EH (cell line): ENCODE data around the gene SPATA7.
A peak's percentile ranks its signal among the peaks of the same experiment; 100 is the strongest.

Experiments used
- DNase-seq: peaks from one replicate; pipeline ENCODE4 v3.0.0-alpha.2; 2015; ENCODE audit warnings: low read depth

The SPATA7 gene

GRCh38 chr14:88417594-88417993 is 32.1 kb downstream of the SPATA7 start:
- no peak for DNase-seq

GRCh38 chr14:88420187-88420586 is 34.7 kb downstream of the SPATA7 start:
- no peak for DNase-seq

GRCh38 chr14:88421286-88421685 is 35.8 kb downstream of the SPATA7 start:
- peak; percentile 79 for DNase-seq

GRCh38 chr14:88422047-88422446 is 36.6 kb downstream of the SPATA7 start:
- DNase-seq = peak; percentile 11

- DNase-seq = peak; percentile 82
Measured at GRCh38 chr14:88422919-88423650, 37.6 kb downstream of the SPATA7 start.

GRCh38 chr14:88424573-88424972 is 39.1 kb downstream of the SPATA7 start:
- DNase-seq = peak; percentile 67

- peak; percentile 84 for DNase-seq
Measured at GRCh38 chr14:88426271-88426670, 40.8 kb downstream of the SPATA7 start.

GRCh38 chr14:88430976-88431375 is 45.5 kb downstream of the SPATA7 start:
- DNase-seq = no peak

- DNase-seq = no peak
Measured at GRCh38 chr14:88437658-88438057, 52.2 kb downstream of the SPATA7 start.

- DNase-seq = no peak
Measured at GRCh38 chr14:88439088-88439487, 53.6 kb downstream of the SPATA7 start.

- no peak for DNase-seq
Measured at GRCh38 chr14:88452231-88452630, 66.8 kb downstream of the SPATA7 start.

GRCh38 chr14:88454886-88455285 is 69.4 kb downstream of the SPATA7 start:
- peak; percentile 39 for DNase-seq

GRCh38 chr14:88463318-88463717 is 77.9 kb downstream of the SPATA7 start:
- peak; percentile 21 for DNase-seq

GRCh38 chr14:88468406-88468805 is 82.9 kb downstream of the SPATA7 start:
- peak; percentile 95 for DNase-seq

- peak; percentile 63 for DNase-seq
Measured at GRCh38 chr14:88470542-88471440, 85.3 kb downstream of the SPATA7 start.

GRCh38 chr14:88473791-88474190 is 88.3 kb downstream of the SPATA7 start:
- DNase-seq = no peak

- DNase-seq = peak; percentile 40
Measured at GRCh38 chr14:88476214-88476774, 90.8 kb downstream of the SPATA7 start.

- DNase-seq = no peak
Measured at GRCh38 chr14:88476825-88477224, 91.4 kb downstream of the SPATA7 start.

- DNase-seq = peak; percentile 33
Measured at GRCh38 chr14:88477513-88478250, 92.2 kb downstream of the SPATA7 start.

- no peak for DNase-seq
Measured at GRCh38 chr14:88478931-88479330, 93.5 kb downstream of the SPATA7 start.

- no peak for DNase-seq
Measured at GRCh38 chr14:88479574-88479987, 94.1 kb downstream of the SPATA7 start.

GRCh38 chr14:88481059-88481458 is 95.6 kb downstream of the SPATA7 start:
- no peak for DNase-seq
